ENCODE measurements around the gene HNRNPA0. TPM values are rescaled to one million over a fixed set of nuclear protein-coding genes. Genes with fewer than 3 reads are reported as not detected.
A peak's percentile ranks its signal among the peaks of the same experiment; 100 is the strongest.
"Not testable (repeated sequence)": the region's sequence is repeated elsewhere in the genome, so short reads cannot be mapped to it uniquely, and the experiment has no call there.

Gene HNRNPA0
- 5.8 and 9.7 TPM in 2 replicates for total RNA-seq (2014; rRNA removed; shearing (Covaris generic))

DNA sequence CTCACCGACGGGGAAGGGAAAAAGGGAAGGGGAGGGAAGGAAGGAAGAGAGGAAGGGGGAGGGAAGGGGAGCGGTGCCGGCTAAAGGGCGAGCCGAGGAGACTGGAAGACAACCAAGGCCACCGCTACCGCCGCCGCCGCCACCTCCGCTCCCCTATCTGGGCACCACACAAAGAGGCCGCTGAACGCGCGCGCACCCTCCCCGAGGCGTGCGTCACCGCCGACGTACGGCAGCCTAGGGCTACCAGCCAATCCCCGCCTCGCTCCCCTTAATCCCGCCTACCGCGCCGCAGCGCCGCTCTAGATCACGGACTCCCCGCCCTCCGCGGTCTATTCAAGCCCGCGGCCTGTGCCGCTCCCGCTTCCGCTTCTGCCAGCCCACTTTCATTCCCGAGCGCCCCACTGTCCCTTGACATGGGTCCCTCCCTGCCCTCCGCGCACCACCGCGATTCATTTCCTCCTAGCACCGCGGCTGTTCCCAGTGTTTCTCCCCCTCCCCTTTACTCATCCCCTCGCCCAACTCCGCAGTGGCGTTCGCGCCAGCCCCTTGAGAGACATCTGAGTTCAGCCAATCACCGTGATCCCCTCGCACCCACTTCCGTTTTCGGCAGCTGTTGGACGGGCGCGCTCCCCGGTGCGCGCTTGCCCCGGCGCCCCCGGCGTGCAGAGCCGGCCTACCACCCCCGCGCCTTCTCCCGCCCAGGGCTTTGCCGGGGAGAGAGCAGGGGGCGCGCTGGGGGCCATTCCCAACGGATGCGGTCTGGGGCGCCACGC is at the start of gene HNRNPA0:
TSS of gene HNRNPA0 (minus strand) at position 176 of the 773 bp plus-strand sequence. CDS start 297 bp downstream, outside the sequence.
- DNase-seq (ENCODE audit: low read depth): peak; percentile 93

GRCh38 chr5:137802282-137803210 is 48.4 kb upstream of the HNRNPA0 start:
- no peak for DNase-seq (ENCODE audit: low read depth)

DNA sequence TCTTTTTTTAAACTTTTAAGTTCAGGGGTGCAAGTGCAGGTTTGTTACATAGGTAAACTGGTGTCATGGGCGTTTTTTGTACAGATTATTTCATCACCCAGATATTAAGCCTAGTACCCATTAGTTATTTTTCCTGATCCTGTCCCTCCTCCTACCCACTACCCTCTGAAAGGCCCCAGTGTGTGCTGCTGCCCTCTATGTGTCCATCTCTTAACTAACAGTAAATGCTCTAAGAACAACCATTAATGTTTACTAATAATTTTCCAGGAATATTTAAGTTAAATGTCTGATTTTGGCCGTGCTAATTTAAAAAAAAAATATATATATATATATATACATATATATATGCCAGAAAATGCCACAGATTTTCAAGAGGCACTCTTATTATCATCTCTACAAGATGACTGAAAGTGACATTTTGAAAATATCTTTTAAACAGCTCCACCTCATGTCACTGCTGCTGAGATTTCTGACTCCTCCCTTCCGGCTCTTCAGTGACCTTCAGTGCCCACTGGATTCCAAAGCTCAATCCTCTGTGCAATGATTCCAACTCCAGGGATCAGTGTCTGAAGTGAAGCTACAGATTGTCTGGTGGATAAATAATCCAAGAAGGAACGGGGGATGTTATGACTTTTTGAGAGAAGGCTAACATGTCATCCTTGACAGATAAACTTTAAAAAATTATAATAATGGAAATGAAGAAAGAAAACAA is 46.7 kb upstream of the HNRNPA0 start:
- no peak for DNase-seq (ENCODE audit: low read depth)

DNA sequence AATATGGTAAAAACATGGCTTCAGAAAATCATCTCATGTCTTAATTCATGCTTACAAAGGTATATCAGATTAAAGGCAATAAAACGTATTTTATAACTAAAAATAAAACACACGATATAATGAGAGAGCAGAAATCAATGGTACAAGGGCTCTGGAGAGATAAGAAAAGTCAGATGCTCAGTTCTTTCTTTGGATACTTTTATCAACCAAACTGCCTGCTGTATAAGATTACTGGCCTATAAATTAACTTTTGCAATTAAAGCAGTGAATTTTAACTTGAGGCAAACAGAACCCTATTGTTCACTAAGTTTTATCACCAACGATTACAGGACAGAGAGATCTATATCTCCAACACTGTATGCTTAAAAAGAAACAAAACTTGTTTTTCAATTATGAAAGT is 42.1 kb upstream of the HNRNPA0 start:
- no peak for DNase-seq (ENCODE audit: low read depth)

DNA sequence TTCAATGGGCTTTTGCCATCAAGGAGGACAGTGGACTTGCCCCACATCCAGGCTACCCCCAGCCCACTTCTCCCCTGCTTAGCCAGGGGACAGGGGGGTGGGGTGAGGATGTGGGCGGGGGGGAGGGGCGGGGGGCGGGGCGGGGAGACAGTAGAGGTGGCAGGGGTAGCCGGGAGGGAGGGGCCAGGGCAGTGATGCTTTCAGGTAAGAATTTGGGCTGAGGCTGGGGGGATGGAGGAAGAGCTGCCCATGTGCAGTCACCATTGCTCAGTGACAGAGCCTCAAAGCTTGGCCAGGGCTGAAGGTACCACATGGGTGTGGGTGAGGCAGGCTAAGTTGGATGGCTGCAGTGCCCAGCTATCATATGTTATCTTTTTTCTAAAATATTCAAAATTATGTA is 40.7 kb upstream of the HNRNPA0 start:
- no peak for DNase-seq (ENCODE audit: low read depth)

GRCh38 chr5:137792303-137792702 is 38.1 kb upstream of the HNRNPA0 start:
- DNase-seq (ENCODE audit: low read depth): peak; percentile 4

- DNase-seq (ENCODE audit: low read depth): no peak
These were observed 37.6 kb upstream of the HNRNPA0 start for GRCh38 chr5:137791799-137792198.

DNA sequence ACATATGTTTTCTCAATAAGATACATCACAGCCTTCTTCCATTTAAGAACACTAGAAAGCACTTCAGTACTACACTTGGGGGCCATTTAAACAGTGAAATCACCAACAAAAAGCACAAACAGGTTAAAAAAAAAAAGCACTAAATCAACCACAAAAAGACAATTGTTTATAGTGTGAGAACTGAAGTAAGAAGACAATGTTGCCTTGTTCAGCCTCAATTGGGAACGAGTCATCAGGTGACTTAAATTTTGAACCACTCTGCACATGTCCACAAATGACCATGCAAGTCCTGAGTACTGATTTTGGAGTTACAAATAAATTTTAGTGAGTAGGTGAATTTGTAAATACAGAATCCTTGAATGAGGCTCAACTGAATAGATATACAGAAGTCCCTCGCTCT is 37.2 kb upstream of the HNRNPA0 start:
- peak; percentile 50 for DNase-seq (ENCODE audit: low read depth)

GRCh38 chr5:137788560-137788959 is 34.4 kb upstream of the HNRNPA0 start:
- DNase-seq (ENCODE audit: low read depth): not testable (repeated sequence)

DNA sequence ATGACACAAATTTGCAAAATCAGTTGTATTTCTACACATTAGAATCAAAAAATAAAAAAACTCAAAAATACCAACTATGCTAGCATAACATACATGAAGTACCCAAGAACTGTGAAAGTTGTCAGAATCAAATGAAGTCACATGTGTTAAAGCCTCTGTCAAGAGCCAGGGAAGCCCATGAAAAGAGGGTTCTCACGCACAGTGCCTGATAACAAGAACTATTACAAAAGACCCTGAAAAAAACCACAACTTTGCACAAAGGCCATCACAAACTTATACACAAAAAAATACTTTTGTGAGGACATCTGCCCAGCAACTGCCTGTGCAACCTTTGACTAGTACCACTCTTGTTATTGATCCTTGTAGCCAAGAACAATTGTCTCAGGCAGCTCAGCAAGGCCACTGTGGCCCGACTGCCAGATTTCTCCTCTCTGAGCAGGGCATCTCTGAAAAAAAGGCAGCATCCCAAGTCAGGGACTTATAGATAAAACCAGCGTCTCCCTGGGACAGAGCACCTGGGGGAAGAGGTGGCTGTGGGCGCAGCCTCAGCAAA is 28.9 kb upstream of the HNRNPA0 start:
- no peak for DNase-seq (ENCODE audit: low read depth)

DNA sequence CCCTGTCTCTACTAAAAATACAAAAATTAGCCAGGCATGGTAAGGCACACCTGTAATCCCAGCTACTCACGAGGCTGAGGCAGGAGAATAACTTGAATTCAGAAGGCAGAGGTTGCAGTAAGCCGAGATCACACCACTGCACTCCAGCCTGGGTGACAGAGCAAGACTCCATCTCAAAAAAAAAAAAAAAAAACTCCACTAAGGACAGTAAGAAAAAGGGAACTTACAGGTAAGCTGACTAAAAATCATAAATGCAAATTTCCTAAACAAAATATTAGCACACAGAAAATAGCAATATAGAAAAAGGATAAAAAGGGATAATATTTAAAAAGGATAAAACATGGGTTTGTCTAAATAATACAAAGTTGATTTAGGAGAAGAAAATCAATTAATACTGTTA is 27.9 kb upstream of the HNRNPA0 start:
- no peak for DNase-seq (ENCODE audit: low read depth)

DNA sequence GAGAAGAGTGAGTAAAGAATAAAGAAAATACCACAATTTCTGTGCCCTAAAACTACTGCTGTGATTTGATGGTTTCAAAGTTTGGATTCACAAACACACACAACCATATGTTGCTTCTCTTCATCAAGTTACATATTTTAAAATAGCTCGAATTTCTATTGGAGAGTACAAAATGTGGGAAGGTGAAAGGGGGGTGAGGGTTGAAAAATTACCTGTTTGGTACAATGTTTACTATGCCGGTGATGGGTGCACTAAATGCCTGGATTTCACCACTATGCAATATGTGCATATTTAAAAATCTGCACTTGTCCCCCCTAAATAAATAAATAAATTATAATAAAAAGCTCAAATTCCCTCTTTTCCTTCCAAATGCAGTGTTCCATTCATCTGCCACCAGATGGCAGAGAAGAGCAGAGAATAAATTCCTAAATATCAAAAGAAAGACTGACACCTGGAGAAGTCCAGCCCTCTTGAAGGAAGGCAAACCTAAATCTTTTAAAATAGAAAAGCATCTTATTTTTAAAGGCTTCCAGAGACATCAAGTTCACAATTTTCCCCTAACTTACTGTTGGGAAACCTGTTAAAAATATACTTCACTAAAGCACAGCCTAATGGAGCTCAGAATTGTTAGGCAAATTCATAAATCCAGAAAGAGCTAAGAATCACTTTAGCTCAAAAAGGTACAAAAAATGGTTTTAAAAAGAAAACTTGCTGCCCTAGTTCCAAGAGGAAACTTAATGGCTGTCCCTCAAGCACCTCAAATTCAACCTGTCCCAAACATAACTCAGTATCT is 24.8 kb upstream of the HNRNPA0 start:
- DNase-seq (ENCODE audit: low read depth): peak; percentile 60

GRCh38 chr5:137767937-137768336 is 13.8 kb upstream of the HNRNPA0 start:
- not testable (repeated sequence) for DNase-seq (ENCODE audit: low read depth)

GRCh38 chr5:137761566-137761965 is 7.4 kb upstream of the HNRNPA0 start:
- no peak for DNase-seq (ENCODE audit: low read depth)

- DNase-seq (ENCODE audit: low read depth): peak; percentile 83
These were observed 6.8 kb upstream of the HNRNPA0 start for GRCh38 chr5:137760719-137761516.

GRCh38 chr5:137760294-137760693 is 6.1 kb upstream of the HNRNPA0 start:
- no peak for DNase-seq (ENCODE audit: low read depth)

GRCh38 chr5:137758715-137759306 is 4.6 kb upstream of the HNRNPA0 start:
- DNase-seq (ENCODE audit: low read depth): peak; percentile 60

DNA sequence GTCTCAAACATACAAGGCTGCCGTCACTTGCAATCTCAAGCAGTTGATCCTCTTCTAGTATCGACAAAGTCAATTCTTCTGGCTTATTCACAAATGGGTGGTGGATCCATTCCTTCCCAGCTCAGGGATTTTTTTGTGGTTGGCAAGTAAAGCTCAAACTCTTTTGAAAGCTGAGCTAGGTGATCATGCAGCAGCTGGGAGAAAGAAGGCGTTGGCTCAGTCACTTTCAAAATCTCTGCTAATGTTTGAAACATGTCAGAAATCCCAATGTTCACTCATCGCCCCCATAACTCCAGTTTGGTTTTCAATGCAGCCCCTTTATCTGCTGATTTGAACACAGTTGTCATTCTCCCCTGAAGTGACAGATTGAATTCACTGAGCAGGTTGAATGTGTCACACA is 4.0 kb upstream of the HNRNPA0 start:
- DNase-seq (ENCODE audit: low read depth): no peak

- DNase-seq (ENCODE audit: low read depth): no peak
These were observed 3.5 kb upstream of the HNRNPA0 start for GRCh38 chr5:137757634-137758033.
